OCI-LY7 (cell line): ENCODE data around the gene CNTNAP4.

Experiments used
- EZH2phosphoT487 ChIP-seq: fragments of 200-600 bp; sonication (generic); IDR thresholded peaks from 2 replicates; pipeline ENCODE4 v1.6.1; 2018; ENCODE audit warnings: low read depth, borderline replicate concordance, mild to moderate bottlenecking, mixed run types, antibody characterized with exemption, low read length, moderate library complexity, mixed read lengths
- TF ChIP-seq, protein P1 (sequence below): fragments of 200-600 bp; sonication (generic); conservative IDR thresholded peaks from 2 replicates; pipeline ENCODE4 v1.5.1; 2014; ENCODE audit warnings: mild to moderate bottlenecking, antibody characterized with exemption, low read length, moderate library complexity, mixed read lengths

GRCh38 chr16:76579277-76579922 is 302.2 kb downstream of the CNTNAP4 start:
- TF ChIP-seq EZH2phosphoT487 = no peak
- TF ChIP-seq, protein P1, sequence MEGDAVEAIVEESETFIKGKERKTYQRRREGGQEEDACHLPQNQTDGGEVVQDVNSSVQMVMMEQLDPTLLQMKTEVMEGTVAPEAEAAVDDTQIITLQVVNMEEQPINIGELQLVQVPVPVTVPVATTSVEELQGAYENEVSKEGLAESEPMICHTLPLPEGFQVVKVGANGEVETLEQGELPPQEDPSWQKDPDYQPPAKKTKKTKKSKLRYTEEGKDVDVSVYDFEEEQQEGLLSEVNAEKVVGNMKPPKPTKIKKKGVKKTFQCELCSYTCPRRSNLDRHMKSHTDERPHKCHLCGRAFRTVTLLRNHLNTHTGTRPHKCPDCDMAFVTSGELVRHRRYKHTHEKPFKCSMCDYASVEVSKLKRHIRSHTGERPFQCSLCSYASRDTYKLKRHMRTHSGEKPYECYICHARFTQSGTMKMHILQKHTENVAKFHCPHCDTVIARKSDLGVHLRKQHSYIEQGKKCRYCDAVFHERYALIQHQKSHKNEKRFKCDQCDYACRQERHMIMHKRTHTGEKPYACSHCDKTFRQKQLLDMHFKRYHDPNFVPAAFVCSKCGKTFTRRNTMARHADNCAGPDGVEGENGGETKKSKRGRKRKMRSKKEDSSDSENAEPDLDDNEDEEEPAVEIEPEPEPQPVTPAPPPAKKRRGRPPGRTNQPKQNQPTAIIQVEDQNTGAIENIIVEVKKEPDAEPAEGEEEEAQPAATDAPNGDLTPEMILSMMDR = no peak
